ENCODE results near the gene NUPR1.

DNA sequence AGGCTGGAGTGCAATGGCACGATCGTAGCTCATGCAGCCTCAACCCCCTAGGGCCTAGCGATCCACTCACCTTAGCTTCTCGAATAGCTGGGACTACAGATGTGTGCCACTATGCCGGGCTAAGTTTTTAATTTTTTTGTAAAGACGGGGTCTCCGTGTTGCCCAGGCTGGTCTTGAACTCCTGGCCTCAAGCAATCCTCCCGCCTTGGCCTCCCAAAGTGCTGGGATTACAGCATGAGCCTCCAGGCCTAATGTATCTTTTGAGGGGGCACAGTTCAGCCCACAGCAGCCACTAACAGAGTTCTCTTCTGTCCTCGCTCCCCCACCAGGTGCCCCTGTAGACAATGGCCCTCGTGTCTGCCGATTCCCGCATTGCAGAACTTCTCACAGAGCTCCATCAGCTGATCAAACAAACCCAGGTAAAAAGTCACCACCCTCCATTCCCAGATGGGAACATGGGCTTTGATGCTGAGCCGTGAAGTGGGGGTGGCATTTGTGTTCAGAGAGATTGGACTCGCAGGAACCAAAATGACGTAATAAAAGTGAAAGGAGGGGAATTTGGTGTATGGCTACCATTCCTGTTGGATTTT, 42.0 kb upstream of the NUPR1 start:
- TF ChIP-seq, protein P1, sequence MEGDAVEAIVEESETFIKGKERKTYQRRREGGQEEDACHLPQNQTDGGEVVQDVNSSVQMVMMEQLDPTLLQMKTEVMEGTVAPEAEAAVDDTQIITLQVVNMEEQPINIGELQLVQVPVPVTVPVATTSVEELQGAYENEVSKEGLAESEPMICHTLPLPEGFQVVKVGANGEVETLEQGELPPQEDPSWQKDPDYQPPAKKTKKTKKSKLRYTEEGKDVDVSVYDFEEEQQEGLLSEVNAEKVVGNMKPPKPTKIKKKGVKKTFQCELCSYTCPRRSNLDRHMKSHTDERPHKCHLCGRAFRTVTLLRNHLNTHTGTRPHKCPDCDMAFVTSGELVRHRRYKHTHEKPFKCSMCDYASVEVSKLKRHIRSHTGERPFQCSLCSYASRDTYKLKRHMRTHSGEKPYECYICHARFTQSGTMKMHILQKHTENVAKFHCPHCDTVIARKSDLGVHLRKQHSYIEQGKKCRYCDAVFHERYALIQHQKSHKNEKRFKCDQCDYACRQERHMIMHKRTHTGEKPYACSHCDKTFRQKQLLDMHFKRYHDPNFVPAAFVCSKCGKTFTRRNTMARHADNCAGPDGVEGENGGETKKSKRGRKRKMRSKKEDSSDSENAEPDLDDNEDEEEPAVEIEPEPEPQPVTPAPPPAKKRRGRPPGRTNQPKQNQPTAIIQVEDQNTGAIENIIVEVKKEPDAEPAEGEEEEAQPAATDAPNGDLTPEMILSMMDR (optimal IDR thresholded peaks at IDR 0.05 in 1 of 3, IDR thresholded peaks at IDR 0.05 in 1 of 3, conservative IDR thresholded peaks at IDR 0.05 in 1 of 3; ENCODE audit: extremely low read depth in 1 of 3, insufficient read depth in 2 of 3, low read length in 3 of 3), result no peak
- TF ChIP-seq EZH2 (IDR thresholded peaks at IDR 0.05; ENCODE audit: low read length), result no peak
